Measurements from ENCODE around the gene MARK3. TPM values are rescaled to one million over a fixed set of nuclear protein-coding genes. Genes with fewer than 3 reads are reported as not detected.

MARK3 gene
- total and polyA plus RNA-seq, 5 experiments from 2014 or later, result 26.8 to 128 (median 36.5) TPM

- POLR2A ChIA-PET, result interaction anchor here (1.2 to 1.4 kb wide), 2 partner anchors 11 to 23 kb away, joined by 3 to 8 read pairs; partner anchors contain the start of genes BAG5 and COA8
- Mint-ChIP-seq H3K36me3 (peaks cover 0 to 17% (median 0%) of the 10 kb centered on the region in 3 donors), H3K27ac (no peak overlapping the region), H3K4me3 (no peak overlapping the region), H3K9me3 (no peaks in the 10 kb centered on the region), H3K4me1 (peaks cover 5 to 28% (median 11%) of the 10 kb centered on the region in 4 donors), H3K27me3 (no peaks in the 10 kb centered on the region)
- ATAC-seq (no peak), DNase-seq (no peak)
These were observed 165.5 kb downstream of the MARK3 start for GRCh38 chr14:103550451-103551337.

GRCh38 chr14:103551338-103551762 is 166.1 kb downstream of the MARK3 start:
- peak overlapping the region in 1 of 10 donors; percentile 56 for H3K27ac Mint-ChIP-seq
- ATAC-seq (no peak), DNase-seq (no peak)
- H3K36me3 Mint-ChIP-seq, result peaks cover 0 to 17% (median 0%) of the 10 kb centered on the region in 3 donors
- peaks cover 6 to 32% (median 12%) of the 10 kb centered on the region in 4 donors for H3K4me1 Mint-ChIP-seq
- POLR2A ChIA-PET, result interaction anchor here (0.5 to 1.4 kb wide), 2 partner anchors 11 to 139 kb away, joined by 3 to 8 read pairs; partner anchors contain the start of genes BAG5 and COA8
- no peak overlapping the region for H3K4me3 Mint-ChIP-seq
- no peaks in the 10 kb centered on the region for H3K27me3 Mint-ChIP-seq
- H3K9me3 Mint-ChIP-seq, result no peaks in the 10 kb centered on the region

- H3K27me3 Mint-ChIP-seq, result no peaks in the 10 kb centered on the region
- peak overlapping the region in 3 of 10 donors; percentile 26 to 80 (median 56) for H3K27ac Mint-ChIP-seq
- peaks cover 11 to 40% (median 14%) of the 10 kb centered on the region in 4 donors for H3K4me1 Mint-ChIP-seq
- POLR2A ChIA-PET, result interaction anchor here (0.6 to 1.4 kb wide), 2 partner anchors 10 to 1438 kb away, joined by 4 to 8 read pairs; partner anchors contain the start of genes BAG5 and COA8
- no peaks in the 10 kb centered on the region for H3K9me3 Mint-ChIP-seq
- no peak for DNase-seq
- ATAC-seq, result no peak
- peaks cover 0 to 23% (median 0%) of the 10 kb centered on the region in 3 donors for H3K36me3 Mint-ChIP-seq
- no peak overlapping the region for H3K4me3 Mint-ChIP-seq
These were observed 167.0 kb downstream of the MARK3 start for GRCh38 chr14:103552011-103552845.

- no peak for ATAC-seq
- Mint-ChIP-seq H3K27me3 (no peaks in the 10 kb centered on the region), H3K4me1 (peaks cover 11 to 44% (median 20%) of the 10 kb centered on the region in 4 donors), H3K36me3 (peaks cover 0 to 29% (median 0%) of the 10 kb centered on the region in 3 donors), H3K27ac (peak overlapping the region in 1 of 10 donors; percentile 26), H3K4me3 (no peak overlapping the region), H3K9me3 (no peaks in the 10 kb centered on the region)
- POLR2A ChIA-PET, result interaction anchor here (0.6 kb wide), 1 partner anchor 1438 kb away, joined by 4 read pairs; no protein-coding TSS in a partner anchor
- no peak for DNase-seq
These were observed 167.6 kb downstream of the MARK3 start for GRCh38 chr14:103552846-103553210.

Other genes with a start within 250 kb of the MARK3 start
- 100 to 1,000 TPM; 368 to 375 TPM for gene EIF5, start 51.2 kb upstream of the MARK3 start, total RNA-seq
- gene EIF5, start 51.2 kb upstream of the MARK3 start, polyA plus RNA-seq, result 100 to 1,000 TPM; 283 to 332 (median 317) TPM
- gene CKB, start 137.4 kb downstream of the MARK3 start, total RNA-seq, result under 1 TPM in 1 of 2 experiments, not detected in 1; 0.69 TPM
- gene CKB, start 137.4 kb downstream of the MARK3 start, polyA plus RNA-seq, result 1 to 10 TPM in 1 of 3 donors, not detected in 2; 1.8 TPM
- gene TRMT61A, start 143.8 kb downstream of the MARK3 start, total RNA-seq, result 10 to 100 TPM; 15.3 to 16.7 TPM
- gene TRMT61A, start 143.8 kb downstream of the MARK3 start, polyA plus RNA-seq, result 10 to 100 TPM in 1 of 3 donors, 1 to 10 TPM in 2; 6.7 to 11.2 (median 7.0) TPM
- gene BAG5, start 177.2 kb downstream of the MARK3 start, total RNA-seq, result 10 to 100 TPM; 41.1 to 46.9 TPM
- 10 to 100 TPM; 39.0 to 48.5 (median 47.5) TPM for gene BAG5, start 177.2 kb downstream of the MARK3 start, polyA plus RNA-seq
- gene COA8, start 177.5 kb downstream of the MARK3 start, total RNA-seq, result 10 to 100 TPM; 27.4 to 29.1 TPM
- gene COA8, start 177.5 kb downstream of the MARK3 start, polyA plus RNA-seq, result 10 to 100 TPM; 47.3 to 72.0 (median 48.2) TPM
- 100 to 1,000 TPM; 242 to 252 TPM for gene KLC1, start 243.8 kb downstream of the MARK3 start, total RNA-seq
- 10 to 100 TPM; 50.7 to 73.3 (median 58.2) TPM for gene KLC1, start 243.8 kb downstream of the MARK3 start, polyA plus RNA-seq